ENCODE data around the gene STRAP. TPM values are rescaled to one million over a fixed set of nuclear protein-coding genes. Genes with fewer than 3 reads are reported as not detected.

STRAP gene
- total RNA-seq, 4 donors from 2014 or later, result 77.7 to 106 (median 102) TPM

DNA sequence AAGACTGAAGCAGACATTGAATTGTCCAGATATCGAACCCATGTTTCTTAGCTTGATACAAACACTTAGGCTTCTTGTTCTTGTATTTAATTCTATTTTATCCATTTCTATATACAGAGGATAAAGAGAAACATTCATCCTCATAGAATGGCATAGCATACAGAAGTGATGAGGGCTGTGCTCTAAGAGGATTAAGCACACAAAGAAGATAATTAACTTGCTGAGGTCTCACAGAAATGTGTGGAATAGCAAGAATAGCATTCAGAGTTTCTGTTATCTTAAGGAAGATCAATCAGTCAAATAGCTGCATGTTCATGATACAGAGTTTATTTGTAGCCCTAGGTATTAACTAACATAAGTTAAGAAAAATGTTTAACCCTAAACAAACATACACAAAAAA lies 27.3 kb upstream of the STRAP start:
- ATAC-seq, result no peak
- peaks cover 5 to 12% of the 10 kb centered on the region in 2 donors for H3K4me1 ChIP-seq
- H3K4me3 ChIP-seq, result no peak overlapping the region
- no peaks in the 10 kb centered on the region for H3K27me3 ChIP-seq
- intact Hi-C loops (cut with DNase I; ENCODE audit: low total_unique reads) (loop anchor here (5.0 kb wide), 3 partner anchors 68 to 323 kb away; partner anchors contain the start of gene EPS8), in situ Hi-C loops (cut with MboI; ENCODE audit: low sequenced_read_pairs in 4 of 4) (loop anchor here (5.0 to 25.0 kb wide), 4 partner anchors 258 to 580 kb away; no protein-coding TSS in a partner anchor)
- H3K36me3 ChIP-seq, result no peaks in the 10 kb centered on the region
- no peak for DNase-seq
- no peak for TF ChIP-seq POLR2A (IDR thresholded peaks at IDR 0.05)
- TF ChIP-seq, protein P1, sequence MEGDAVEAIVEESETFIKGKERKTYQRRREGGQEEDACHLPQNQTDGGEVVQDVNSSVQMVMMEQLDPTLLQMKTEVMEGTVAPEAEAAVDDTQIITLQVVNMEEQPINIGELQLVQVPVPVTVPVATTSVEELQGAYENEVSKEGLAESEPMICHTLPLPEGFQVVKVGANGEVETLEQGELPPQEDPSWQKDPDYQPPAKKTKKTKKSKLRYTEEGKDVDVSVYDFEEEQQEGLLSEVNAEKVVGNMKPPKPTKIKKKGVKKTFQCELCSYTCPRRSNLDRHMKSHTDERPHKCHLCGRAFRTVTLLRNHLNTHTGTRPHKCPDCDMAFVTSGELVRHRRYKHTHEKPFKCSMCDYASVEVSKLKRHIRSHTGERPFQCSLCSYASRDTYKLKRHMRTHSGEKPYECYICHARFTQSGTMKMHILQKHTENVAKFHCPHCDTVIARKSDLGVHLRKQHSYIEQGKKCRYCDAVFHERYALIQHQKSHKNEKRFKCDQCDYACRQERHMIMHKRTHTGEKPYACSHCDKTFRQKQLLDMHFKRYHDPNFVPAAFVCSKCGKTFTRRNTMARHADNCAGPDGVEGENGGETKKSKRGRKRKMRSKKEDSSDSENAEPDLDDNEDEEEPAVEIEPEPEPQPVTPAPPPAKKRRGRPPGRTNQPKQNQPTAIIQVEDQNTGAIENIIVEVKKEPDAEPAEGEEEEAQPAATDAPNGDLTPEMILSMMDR (IDR thresholded peaks at IDR 0.05 in 4 of 5, conservative IDR thresholded peaks at IDR 0.05 in 1 of 5), result no peak
- H3K9me3 ChIP-seq, result no peaks in the 10 kb centered on the region
- no peak overlapping the region for H3K27ac ChIP-seq

DNA sequence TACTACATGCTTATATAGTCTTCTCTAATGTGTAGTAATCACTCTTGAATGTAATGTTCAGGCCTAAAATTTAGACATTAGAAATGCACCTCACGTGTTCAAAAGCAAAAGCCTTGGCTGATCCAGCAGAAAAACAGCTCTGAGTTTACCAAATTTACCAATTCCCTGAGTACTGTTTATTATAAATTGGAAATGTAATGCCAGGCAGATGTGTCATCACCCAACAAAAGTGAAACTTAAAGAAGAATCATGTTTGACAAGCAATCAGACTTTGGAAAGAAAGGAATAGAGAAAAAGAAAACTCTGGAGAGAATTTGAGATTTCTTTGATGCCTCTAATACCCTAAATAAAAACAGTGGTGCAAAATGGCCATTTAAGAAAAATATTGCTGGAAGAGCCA lies 26.5 kb upstream of the STRAP start:
- Histone ChIP-seq H3K27me3 (no peaks in the 10 kb centered on the region), H3K9me3 (no peaks in the 10 kb centered on the region), H3K4me3 (no peak overlapping the region), H3K4me1 (peaks cover 2 to 5% of the 10 kb centered on the region in 2 donors), H3K36me3 (no peaks in the 10 kb centered on the region), H3K27ac (peak overlapping the region in 3 of 4 donors; percentile 8 to 37 (median 15))
- intact Hi-C loops (cut with DNase I; ENCODE audit: low total_unique reads) (loop anchor here (1.0 to 5.0 kb wide), 3 partner anchors 265 to 577 kb away; no protein-coding TSS in a partner anchor), in situ Hi-C loops (cut with MboI; ENCODE audit: low sequenced_read_pairs in 4 of 4) (loop anchor here in 3 of 4 donors (10.0 to 25.0 kb wide), 2 partner anchors 568 to 581 kb away; no protein-coding TSS in a partner anchor)
- TF ChIP-seq, protein P1 (IDR thresholded peaks at IDR 0.05 in 4 of 5, conservative IDR thresholded peaks at IDR 0.05 in 1 of 5), result no peak
- no peak for TF ChIP-seq POLR2A (IDR thresholded peaks at IDR 0.05)
- DNase-seq (no peak), ATAC-seq (no peak)

DNA sequence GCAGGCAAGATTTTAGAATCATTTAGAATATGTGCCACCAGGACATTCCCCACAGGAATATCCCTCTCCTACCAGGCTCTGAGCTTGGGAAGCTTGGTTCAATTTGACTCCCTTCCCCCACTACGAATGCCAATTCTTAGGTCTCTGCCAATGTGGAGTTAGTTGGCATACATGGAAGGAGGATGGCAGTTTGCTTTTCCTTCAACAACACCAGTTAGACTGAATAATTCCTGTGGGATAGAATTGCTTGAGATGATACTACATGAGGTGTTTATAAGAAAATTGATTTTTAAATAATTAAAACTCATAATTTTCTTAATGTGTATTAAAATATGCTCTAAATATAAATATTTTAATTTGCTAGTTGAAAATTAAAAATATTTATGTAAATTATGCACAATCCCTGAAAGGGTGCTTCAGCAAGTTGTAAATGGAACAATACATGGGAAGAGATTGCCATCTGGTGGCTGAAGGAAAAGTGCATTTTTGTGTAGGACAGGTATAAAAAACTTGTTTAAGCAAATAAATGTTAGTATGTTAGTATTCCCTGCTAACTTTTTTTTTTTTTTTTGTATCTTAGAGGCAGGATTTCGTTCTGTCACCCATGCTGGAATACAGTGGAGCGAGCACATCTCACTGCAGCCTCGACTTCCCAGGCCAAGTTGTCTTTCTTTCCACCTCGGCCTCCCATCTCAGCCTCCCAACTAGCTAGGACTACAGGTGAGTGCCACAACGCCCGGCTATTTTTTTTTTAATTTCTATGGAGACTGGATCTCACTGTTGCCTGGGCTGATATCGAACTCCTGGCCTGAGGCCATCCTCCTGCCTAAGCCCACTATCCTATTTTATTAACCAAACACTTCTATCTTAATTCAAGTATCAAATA lies 25.8 kb upstream of the STRAP start:
- no peaks in the 10 kb centered on the region for H3K27me3 ChIP-seq
- H3K9me3 ChIP-seq, result no peaks in the 10 kb centered on the region
- peak overlapping the region in 3 of 4 donors; percentile 8 to 19 (median 15) for H3K27ac ChIP-seq
- no peak overlapping the region for H3K4me3 ChIP-seq
- TF ChIP-seq, protein P1 (IDR thresholded peaks at IDR 0.05 in 4 of 5, conservative IDR thresholded peaks at IDR 0.05 in 1 of 5), result peak; percentile 78 to 86 (median 82)
- no peak for TF ChIP-seq POLR2A (IDR thresholded peaks at IDR 0.05)
- DNase-seq, result peak in 1 of 2 donors; percentile 15
- intact Hi-C loops (cut with DNase I; ENCODE audit: low total_unique reads), result loop anchor here (1.0 to 5.0 kb wide), 3 partner anchors 266 to 578 kb away; no protein-coding TSS in a partner anchor
- in situ Hi-C loops (cut with MboI; ENCODE audit: low sequenced_read_pairs in 4 of 4), result loop anchor here in 3 of 4 donors (10.0 to 25.0 kb wide), 2 partner anchors 569 to 582 kb away; no protein-coding TSS in a partner anchor
- peaks cover 0 to 2% of the 10 kb centered on the region in 2 donors for H3K4me1 ChIP-seq
- ATAC-seq, result peak; percentile 45 to 64
- no peaks in the 10 kb centered on the region for H3K36me3 ChIP-seq

DNA sequence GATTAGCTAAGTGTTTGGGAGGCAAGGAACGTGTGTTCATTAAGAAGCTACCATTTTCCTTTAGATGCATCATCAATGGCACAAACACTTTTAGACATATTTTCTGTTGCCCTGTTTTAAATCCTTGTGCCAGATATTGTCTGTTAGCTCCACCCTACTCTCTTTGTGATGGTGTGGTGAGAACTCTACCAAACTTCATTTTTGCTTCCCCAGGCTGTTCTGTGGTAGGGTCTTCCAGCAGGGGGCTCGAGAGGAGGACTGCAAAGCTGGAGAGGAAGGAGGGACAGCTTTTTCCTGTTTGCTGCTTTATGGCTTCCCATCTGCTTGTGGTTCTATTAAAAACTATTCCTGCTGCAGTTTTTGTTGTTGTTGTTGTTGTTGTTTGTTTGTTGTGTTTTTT lies 23.8 kb upstream of the STRAP start:
- intact Hi-C loops (cut with DNase I; ENCODE audit: low total_unique reads), result loop anchor here (5.0 kb wide), 1 partner anchor 326 kb away; no protein-coding TSS in a partner anchor
- DNase-seq, result no peak

More for the DNA sequence above, 23.8 kb upstream of the STRAP start:
- no peak for TF ChIP-seq POLR2A (IDR thresholded peaks at IDR 0.05)
- TF ChIP-seq, protein P1 (IDR thresholded peaks at IDR 0.05 in 4 of 5, conservative IDR thresholded peaks at IDR 0.05 in 1 of 5), result no peak
- no peaks in the 10 kb centered on the region for H3K36me3 ChIP-seq
- no peak overlapping the region for H3K4me3 ChIP-seq
- no peaks in the 10 kb centered on the region for H3K9me3 ChIP-seq
- H3K27ac ChIP-seq, result no peak overlapping the region
- in situ Hi-C loops (cut with MboI; ENCODE audit: low sequenced_read_pairs in 4 of 4), result loop anchor here in 3 of 4 donors (10.0 to 25.0 kb wide), 2 partner anchors 571 to 584 kb away; no protein-coding TSS in a partner anchor
- no peak for ATAC-seq
- H3K27me3 ChIP-seq, result no peaks in the 10 kb centered on the region
- no peaks in the 10 kb centered on the region for H3K4me1 ChIP-seq
